OCI-LY7 (cell line): ENCODE results near the gene PHYKPL.

Source experiments
- CTCF ChIP-seq: fragments of 200-600 bp; sonication (generic); conservative IDR thresholded peaks from 2 replicates; pipeline ENCODE4 v1.5.1; 2014; ENCODE audit warnings: mild to moderate bottlenecking, antibody characterized with exemption, low read length, moderate library complexity, mixed read lengths
- EZH2phosphoT487 ChIP-seq: fragments of 200-600 bp; sonication (generic); IDR thresholded peaks from 2 replicates; pipeline ENCODE4 v1.6.1; 2018; ENCODE audit warnings: low read depth, borderline replicate concordance, mild to moderate bottlenecking, mixed run types, antibody characterized with exemption, low read length, moderate library complexity, mixed read lengths

- TF ChIP-seq CTCF: no peak
- TF ChIP-seq EZH2phosphoT487: no peak
These were observed 17.2 kb downstream of the PHYKPL start for GRCh38 chr5:178215280-178216002.
